GM04504 (cell line): ENCODE data around the gene CREBBP.
A peak's percentile ranks its signal among the peaks of the same experiment; 100 is the strongest.

Experiments
- DNase-seq: peaks from one replicate; pipeline ENCODE4 v3.0.0-alpha.2; 2012; ENCODE audit warnings: low read depth

The CREBBP gene

DNA sequence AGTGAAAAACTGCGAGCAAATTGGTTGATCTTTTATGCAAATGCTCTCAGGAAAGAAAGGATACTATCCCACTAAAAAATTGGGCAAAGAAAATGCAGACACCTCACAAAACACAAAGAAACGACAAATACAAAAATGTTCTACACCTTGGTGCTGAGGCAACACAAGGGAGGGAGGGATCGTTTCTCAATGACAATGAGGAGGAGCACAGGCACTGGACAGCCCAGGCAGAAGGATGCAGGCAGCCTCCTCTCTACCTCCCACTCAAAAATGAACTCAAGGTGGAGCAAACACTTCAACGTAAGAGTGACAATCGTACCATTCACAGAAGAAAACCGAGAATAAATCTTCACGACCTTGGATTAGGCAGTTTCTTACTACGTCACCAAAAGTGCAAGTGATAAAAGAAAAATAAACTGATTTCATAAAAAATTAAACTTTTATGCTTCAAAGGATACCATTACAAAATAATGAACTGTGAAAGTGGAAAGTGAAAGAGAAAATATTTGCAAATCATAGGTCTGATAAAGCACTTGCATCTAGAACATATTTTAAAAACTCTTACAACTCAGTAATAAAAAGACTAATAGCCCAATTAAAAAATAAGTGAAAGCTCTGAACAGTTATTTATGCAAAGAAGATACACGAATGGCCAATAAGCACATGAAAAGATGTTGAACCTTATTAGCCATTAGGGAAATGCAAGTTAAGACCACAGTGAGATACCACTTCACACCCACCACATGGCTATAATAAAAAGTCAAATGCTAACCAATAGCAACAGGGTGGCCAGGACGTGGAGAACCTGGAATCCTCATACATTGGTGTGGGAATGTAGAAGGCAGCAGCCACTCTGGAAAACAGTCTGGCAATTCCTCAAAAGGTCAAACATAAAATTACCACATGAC lies 82.4 kb downstream of the CREBBP start:
- no peak for DNase-seq

DNA sequence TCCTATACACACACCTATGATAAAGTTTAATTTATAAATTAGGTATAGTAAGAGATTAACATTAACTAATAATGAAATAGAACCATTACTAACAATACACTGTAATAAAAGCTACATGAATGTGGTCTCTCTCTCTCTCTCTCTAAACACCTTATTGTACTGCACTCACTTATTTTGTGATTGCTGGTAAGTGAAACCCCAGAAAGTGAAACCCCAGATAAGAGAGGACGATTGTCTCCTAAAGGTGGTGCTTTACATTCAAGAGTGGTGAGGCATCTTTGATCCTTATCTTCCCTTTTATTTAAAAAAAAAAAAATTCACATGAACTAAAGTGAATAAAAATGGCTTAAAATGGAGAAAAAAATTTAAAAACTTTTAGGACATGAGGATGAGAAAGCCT lies 83.0 kb downstream of the CREBBP start:
- DNase-seq, result no peak

DNA sequence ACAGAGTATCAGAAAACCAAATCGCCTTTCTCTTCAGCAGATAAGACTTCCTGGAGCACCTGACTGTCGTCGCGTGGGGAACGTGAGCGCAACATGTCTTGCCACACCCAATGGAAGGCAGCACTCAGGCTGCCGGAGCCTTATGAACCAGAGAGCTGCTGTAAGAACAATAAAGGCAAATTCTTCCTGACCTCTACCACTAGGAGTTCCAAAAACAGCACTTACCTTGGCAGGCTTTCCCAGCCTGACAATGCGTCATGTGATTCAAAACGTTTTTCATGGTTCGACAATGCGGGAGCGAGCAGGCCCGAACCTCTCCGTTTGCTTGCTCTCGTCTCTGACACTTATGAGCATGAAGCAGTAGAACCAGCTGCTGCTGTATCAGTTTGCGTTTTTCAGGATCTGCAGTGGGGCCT lies 87.3 kb downstream of the CREBBP start:
- DNase-seq, result no peak

DNA sequence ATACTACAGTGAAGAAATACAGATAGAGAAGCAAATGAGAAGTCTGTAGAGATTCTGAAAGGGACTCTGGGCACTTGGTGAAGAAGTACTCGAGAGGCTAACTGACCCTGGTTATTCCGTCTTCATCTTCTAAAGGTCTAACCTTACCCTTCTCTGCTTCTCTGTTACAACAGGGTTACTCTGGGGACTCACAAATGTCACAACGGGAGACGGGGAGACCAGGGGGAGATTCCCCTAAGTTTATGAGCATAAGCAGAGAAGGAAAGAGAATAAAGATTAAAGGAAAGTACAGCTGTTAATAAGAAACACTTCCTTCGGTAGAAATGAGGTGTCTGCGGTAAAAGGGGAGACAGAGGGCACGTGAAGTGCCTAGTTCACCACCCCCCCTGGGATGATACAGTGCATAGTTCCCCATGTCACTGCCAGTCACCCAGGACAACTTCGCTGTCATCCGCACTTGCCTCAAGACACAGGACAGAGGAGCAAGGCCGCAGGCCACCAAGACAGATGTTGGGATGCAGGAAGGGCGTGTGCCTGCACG lies 88.0 kb downstream of the CREBBP start:
- no peak for DNase-seq

DNA sequence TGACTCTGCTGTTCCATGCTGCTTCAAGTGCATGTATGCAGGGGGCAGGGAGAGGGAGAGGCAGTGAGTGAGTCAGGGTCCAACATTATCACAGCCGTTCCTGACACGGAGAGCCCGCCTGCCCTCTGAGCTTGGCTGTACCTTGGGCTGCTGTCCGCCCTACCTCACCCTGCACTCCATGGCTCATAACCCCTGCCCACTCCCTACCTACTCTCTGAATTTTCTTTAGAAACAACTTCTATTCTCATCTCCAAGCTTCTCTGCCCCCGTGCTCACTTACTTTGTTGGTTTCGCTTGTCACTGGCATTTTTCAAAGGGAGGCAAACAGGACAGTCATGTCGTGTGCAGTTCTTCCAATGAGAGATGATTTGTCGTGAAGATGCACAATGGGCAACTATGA lies 88.8 kb downstream of the CREBBP start:
- no peak for DNase-seq

DNA sequence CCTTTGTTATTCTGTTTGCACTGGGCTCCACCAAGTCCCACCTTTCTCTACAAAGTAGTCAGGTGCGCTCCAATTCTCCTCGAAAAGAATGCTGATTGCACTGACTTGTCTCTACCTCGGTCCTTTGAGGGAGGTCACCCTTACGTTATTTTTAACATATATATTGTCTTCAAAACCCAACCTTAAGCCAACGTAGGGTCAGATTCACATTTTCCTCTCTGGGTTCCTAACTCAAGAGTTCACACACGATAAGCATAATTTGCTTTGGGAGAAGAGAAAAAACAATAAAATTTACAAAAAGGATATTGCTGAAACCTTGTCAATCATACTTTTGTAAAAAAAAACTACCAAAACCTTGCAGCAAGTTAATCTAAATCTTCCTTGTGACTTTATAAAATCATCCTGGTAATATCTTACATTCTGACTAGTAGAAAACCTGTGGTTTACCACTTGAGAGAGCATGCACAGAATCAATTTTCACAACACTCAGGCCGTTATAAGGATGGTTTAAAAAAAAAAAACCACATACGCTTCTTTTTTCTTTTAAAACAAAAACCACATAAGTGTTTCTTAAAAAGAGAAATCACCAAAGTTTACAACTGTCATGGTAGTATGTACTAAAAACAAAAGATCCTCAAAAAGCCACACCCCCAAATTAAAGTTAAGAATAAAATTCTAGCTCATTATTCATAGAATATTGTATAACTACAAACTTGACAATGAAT lies 91.0 kb downstream of the CREBBP start:
- DNase-seq, result no peak

DNA sequence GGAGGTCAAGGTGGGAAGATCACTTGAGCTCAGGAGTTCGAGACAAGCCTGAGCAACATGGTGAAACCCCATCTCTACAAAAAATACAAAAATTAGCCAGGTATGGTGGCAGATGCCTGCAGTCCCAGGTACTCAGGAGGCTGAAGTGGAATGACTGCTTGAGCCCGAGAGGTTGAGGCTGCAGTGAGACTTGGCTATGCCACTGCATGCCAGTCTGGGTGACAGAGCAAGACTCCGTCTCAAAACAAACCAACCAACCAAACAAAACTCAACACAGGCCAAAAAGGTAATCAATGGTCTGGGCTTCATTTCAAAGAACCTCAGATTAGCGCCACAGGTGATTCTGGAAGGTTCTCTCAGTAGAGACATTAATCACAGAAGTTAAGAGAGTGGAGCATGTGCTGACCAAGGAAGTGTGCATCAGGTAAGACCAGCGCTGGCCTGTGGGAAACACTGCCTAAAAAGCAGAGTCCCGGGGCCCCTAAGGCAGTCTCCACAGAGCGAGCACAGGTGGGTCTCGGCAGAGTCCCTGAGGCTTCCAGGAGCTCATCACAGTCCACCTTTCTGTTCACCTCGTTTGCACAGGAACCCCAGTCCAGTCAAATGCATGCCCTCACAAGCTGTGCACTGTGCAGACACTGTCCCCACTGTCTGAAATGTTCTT lies 91.7 kb downstream of the CREBBP start:
- no peak for DNase-seq

DNA sequence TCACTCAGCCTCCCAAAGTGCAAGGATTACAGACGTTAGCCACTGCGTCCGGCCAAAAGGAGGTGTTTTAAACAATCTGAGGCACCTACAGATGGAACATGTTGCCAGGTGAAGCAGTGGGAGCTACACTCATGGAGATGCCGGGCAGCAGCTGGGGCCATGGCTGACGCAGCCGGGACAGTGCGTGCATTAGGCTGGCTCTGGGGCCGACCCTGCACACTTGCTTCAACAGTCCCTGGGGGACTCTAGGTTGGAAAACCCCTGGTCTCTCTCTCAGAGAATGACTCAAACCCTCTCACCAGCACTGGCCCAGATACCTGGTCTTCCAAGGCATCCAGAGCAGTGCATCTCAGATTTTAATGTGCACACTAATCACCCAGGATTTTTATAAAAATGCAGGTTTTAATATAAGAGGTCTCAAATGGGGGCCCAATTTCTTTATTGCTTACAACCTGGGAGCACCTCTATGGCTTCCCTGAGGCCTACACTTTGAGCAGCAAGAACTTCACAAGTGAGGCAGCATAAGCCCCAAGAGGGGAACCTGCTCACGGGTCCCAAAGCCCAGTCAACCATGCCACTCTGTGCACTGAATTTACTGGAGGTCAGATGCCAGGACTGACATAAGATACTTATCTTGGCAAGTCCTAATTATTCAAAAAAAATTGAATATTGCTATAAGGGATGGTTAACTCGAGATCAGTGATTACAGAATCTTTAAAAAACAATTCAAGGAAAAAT lies 92.4 kb downstream of the CREBBP start:
- no peak for DNase-seq

DNA sequence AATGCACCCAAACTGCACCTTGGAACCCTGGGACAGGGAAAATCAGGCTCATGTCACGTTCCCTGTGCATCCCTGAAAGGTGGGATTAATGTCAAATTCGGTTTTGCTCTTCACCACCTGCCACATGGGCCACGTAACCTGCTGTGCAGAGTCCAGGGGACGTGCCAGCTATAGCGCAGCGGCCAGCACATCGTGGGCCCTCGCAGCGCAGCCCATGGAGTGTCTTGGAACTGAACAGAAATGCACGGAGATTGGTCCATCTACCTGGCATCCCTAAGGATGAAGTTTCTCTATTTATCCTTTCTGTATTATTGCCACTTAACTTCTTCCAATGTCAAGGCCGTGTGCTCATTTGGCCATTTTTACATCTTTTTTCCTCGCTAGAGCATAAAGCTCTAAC lies 95.1 kb downstream of the CREBBP start:
- no peak for DNase-seq

DNA sequence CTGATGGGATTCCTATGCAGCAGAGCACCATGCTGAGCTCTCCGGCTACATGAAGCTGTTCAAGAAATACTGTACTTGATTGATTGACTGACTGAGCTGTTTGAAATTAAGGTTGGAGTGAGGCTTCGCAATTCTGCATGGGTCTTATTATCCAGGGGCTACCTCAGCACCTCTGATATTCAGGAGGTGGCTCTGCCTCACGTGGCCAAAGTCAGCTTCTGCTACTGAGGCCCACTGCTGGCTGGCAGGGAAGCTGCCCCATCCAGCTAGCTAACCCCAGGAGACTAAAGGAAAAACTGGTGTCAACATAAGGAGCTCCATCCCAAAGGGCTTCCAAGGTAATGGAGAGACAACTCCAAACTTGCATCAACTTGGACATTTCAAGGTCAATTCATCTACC lies 97.0 kb downstream of the CREBBP start:
- DNase-seq, result no peak

DNA sequence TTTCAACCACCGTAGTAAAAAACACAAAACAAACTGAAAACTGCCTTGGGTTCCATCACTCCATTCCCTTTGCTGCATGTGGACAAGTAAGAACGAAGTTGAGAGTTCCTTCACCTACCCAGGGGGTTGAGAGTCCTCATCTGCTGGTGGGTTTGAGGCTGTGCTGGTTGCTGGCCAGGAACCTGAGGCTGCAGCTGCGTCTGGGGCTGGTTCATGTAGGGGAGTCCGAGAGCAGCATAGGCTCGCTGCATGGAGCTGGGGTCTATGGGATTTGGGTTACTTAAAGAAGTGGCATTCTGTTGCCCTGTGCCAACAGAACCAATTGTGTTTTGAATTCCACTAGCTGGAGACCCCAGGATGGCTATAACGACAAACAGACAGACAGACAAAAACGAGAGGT lies 97.9 kb downstream of the CREBBP start:
- no peak for DNase-seq

DNA sequence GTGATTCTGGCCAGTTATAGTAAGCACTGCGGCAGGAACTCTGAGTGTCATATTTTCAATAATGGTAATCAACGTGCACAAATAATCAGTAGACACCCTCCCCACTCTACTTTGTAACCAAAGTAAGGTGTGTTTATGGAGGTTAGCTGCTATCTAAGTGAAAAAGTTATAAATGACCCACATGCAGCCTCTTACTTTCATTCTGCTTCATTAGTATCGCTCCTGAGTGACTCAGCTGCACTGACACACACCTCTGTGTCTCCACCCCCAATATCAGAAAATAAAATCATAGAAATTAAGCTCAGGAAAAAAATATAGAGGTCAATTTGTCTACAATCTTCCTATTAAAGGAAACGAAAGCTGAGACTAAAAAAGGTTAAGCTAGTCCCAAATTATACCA lies 99.1 kb downstream of the CREBBP start:
- DNase-seq, result no peak

DNA sequence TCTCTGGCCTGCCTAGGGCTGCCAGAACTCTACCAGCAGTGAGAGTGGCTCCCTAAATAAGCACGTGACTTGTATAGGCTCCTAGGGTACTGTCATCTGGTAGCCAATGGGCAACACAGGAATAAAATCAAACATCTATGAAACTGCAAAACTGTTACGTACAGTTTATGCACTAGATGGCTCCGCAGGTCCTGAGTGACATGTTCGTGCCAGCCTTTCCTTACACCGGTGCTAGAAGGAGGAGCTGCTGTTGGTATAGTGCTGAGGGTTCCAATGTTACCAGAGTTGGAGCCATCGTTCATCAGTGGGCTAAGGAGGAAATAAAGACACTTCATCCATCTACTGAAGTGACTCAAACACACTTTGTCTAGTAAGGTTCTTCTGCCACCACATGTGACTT lies 99.9 kb downstream of the CREBBP start:
- DNase-seq, result no peak

DNA sequence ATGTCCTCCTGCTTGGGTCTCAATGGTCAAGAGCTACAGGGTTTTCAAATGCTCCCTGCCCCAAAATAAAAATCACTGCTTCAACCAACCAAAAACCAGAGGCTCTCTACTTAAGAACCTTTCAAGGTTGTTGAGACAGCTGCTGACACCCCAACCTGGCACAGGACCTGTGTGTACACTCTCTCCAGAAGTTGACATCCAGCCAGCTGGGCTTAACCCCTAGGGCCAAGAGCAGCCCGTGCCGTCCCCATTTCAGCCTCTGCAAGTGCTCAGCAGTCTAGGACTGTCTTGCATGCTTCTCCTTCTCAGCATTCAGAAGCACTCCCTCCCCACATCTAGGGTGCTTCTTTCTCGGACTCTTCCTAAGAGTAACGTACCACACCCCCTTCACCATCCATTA lies 104.2 kb downstream of the CREBBP start:
- no peak for DNase-seq

DNA sequence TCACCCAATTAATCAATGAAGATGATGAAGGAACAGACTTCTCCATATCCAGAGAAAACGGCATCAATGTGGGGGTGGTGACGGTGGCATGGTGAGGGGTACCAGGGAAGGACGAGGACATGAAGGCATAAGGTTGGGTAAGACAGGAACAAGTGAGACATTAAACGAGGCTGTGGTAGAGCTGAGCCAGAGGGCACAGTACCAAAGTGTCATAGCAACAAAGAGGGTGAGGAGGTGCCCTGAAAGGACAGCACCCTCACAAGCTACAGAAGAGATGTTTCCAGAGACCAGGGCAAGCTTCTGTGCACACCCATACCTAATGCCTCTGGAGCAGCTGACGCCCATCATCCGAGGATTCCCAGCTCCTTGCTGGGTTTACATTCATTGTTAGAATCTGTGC lies 105.7 kb downstream of the CREBBP start:
- no peak for DNase-seq

DNA sequence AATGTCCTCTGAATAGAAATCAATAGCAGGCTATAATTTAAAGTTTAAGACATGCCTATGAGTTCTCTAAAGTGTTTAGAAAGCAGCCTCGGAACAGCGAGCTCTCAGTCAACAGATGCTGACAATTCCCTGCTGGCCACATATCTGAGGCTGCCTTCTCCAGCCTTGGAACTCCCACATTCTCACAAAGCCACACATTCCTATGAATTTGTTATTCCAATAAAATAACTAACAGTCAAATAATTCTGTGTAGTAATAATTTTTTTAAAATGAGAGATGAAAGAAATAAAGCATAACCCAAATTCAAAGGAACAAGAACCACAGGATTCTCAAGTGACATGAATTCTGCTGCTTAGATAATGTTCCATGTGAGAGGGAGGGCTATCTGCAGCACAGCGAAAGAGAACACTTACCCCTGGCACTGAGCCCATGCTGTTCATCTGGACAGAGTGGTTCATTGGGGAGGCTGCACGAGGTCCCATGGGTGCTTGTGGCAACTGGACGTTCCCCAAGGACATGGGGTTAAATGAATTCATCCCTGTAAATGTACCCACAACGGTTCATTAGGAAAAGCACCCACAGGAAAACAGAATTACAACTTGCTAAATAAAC lies 106.3 kb downstream of the CREBBP start:
- DNase-seq, result peak; percentile 24

DNA sequence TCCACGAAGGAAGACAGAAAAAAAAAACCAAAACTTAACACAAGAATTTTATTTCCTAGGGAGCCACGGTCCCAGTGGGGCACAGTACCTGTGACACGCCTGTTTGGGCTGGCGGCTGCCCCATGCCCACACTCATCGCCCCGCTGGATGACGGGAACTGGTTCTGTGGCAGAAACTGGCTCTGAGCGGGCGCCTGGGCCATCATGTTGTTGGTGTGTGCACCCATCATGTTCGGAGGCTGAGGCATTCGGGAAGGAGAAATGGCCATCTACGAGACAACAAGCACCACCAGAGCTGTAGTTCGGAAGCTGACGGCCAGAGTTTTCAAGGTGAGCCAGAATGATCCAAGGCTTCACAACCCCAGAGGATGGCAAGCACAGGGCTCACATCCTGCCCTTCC lies 106.8 kb downstream of the CREBBP start:
- DNase-seq, result no peak

DNA sequence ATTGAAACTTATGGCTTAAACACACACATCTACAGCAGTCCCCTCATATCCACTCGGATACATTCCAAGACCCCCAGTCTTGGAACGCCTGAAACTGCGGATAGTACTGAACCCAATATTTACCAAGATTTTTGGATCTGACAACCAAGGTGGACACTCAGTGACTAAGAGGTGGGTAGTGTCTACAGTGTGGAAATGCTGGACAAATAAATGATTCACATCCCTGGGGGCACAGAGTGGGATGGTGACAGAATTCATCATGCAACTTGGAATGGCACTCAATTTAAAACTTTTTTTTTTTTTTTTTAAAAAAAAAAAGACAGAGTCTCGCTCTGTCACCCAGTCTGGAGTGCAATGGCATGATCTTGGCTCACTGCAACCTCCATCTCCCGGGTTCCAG lies 109.0 kb downstream of the CREBBP start:
- DNase-seq, result no peak

DNA sequence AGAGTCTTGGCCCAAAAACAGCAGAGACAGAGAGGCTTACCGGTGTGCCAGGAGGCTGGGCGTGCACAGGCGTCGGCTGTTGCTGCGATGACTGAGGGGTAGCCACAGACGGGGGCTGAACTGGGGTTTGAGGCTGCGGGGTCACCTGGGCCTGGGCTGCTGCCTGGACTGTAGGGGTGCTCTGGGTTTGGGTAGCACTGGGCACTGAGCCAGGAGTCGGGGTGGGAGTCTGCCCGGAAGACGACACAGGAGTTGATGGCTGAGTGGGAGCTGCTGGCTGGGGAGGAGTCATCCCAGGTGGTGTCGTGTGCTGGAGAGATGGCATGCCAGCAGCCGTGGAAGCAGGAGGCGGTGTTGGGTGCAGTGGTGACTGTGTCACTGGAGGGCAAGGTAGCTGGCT lies 110.0 kb downstream of the CREBBP start:
- no peak for DNase-seq

DNA sequence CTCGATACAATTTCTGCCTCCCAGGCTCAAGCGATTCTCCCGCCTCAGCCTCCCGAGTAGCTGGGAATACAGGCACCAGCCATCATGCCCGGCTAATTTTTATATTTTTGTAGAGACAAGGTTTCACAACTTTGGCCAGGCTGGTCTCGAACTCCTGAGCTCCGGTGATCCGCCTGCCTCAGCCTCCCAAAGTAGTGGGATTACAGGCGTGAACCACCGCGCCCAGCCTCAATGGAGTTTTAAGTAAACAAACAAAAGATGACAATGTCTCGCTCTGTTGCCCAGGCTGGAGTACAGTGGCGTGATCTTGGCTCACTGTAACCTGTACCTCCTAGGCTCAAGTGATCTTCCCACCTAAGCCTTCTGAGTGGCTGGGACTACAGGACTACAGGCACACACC lies 110.6 kb downstream of the CREBBP start:
- no peak for DNase-seq

DNA sequence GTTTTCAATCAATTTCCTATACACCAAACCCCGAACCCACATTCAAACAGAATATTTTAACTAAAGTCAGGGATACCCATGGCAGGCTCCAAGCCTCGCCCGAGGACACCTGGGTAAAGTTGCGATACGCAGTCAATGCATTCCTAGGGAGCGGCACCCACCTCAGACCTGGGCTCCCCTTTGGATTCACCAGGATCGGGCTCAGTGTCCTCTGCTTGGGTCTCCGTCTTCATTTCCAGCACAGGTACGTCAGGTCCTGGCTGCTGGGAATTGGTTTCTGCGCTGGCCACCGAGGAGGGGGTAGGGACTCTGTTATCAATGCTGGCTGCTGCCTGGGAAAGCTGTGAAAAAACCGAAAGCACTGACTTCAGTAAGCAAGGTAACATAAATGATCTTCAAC lies 111.5 kb downstream of the CREBBP start:
- no peak for DNase-seq
